ENCODE results near the gene C4orf36.

DNA sequence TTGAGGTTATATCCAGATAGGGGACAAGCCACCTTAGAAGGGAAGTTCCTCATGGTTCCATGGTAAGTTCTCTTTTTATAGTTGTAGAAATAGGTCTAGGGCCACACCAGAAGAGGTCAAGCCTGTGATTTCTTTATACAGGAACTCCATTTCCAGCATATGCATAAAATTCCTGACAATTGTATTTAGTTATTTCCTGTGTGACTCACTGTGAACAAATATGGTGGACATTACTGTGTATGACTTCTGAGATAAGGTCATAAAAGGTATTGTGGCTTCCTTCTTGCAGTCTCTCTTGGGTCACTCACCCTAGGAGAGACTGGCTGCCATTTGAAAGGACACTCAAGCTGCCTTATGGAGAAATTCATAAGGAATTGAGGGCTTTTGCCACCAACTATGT lies 2.2 kb upstream of the C4orf36 start:
- TF ChIP-seq, protein P1, sequence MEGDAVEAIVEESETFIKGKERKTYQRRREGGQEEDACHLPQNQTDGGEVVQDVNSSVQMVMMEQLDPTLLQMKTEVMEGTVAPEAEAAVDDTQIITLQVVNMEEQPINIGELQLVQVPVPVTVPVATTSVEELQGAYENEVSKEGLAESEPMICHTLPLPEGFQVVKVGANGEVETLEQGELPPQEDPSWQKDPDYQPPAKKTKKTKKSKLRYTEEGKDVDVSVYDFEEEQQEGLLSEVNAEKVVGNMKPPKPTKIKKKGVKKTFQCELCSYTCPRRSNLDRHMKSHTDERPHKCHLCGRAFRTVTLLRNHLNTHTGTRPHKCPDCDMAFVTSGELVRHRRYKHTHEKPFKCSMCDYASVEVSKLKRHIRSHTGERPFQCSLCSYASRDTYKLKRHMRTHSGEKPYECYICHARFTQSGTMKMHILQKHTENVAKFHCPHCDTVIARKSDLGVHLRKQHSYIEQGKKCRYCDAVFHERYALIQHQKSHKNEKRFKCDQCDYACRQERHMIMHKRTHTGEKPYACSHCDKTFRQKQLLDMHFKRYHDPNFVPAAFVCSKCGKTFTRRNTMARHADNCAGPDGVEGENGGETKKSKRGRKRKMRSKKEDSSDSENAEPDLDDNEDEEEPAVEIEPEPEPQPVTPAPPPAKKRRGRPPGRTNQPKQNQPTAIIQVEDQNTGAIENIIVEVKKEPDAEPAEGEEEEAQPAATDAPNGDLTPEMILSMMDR (IDR thresholded peaks at IDR 0.05): no peak
- TF ChIP-seq EZH2 (IDR thresholded peaks at IDR 0.05): no peak
- TF ChIP-seq EZH2phosphoT487 (IDR thresholded peaks at IDR 0.05): no peak
